ENCODE measurements around the gene ATF7IP.
"Not testable (repeated sequence)": the region's sequence is repeated elsewhere in the genome, so short reads cannot be mapped to it uniquely, and the experiment has no call there.

The ATF7IP gene

DNA sequence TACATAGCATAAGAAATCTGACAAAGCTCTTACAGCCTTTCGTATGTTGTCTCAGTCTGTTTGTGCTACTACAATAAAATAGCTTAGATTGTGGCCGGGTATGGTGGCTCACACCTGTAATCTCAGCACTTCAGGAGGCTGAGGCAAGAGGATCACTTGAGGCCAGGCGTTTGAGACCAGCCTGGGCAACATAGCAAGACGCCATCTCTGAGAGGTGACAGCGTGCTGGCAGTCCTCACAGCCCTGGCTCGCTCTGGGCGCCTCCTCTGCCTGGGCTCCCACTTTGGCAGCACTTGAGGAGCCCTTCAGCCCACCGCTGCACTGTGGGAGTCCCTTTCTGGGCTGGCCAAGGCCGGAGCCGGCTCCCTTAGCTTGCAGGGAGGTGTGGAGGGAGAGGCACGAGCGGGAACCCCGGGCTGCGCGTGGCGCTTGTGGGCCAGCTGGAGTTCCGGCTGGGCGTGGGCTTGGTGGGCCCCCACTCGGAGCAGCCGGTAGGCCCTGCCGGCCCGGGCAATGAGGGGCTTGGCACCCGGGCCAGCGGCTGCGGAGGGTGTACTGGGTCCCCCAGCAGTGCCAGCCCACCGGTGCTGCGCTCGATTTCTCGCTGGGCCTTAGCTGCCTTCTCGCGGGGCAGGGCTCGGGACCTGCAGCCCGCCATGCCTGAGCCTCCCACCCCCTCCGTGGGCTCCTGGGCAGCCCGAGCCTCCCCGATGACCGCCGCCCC lies 45.6 kb upstream of the ATF7IP start:
- H3K27ac ChIP-seq (ENCODE audit: extremely low read depth, low read depth, low read length); H3K9me3 ChIP-seq (ENCODE audit: control insufficient read depth, insufficient read depth, low read depth, low read length); H3K4me3 ChIP-seq (ENCODE audit: low read depth, low read length); H3K36me3 ChIP-seq (ENCODE audit: control insufficient read depth in 2 of 2, insufficient read depth in 1 of 2, low read length in 2 of 2); POLR2A ChIA-PET; H3K4me1 ChIP-seq (ENCODE audit: control insufficient read depth, insufficient read depth, low read length); CTCF ChIA-PET: not testable (repeated sequence)

DNA sequence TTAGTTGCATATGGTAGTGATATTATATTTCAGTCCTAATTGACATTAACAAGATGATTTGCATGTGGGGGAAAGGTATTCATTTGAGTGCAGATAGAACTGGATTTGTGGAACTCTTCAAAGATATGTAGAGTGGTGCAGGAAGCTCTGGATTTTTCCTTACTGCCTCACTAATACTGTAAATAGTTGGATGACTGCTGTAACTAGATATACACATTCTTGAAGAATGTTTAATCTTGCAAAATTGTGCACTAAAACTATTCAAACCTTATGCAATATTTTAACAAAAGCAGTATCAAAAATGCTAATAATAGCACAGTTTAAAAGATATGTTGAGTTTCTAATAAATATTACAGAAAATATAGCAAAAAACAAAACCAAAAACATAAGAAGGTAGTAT lies 43.1 kb upstream of the ATF7IP start:
- Histone ChIP-seq H3K4me1 (ENCODE audit: control insufficient read depth, insufficient read depth, low read length) (no peaks in the 10 kb centered on the region), H3K36me3 (ENCODE audit: control insufficient read depth in 2 of 2, insufficient read depth in 1 of 2, low read length in 2 of 2) (no peaks in the 10 kb centered on the region), H3K4me3 (ENCODE audit: low read depth, low read length) (no peak overlapping the region), H3K27ac (ENCODE audit: extremely low read depth, low read depth, low read length) (no peak overlapping the region), H3K9me3 (ENCODE audit: control insufficient read depth, insufficient read depth, low read depth, low read length) (no peaks in the 10 kb centered on the region)
- TF ChIP-seq ZNF776 (tag by site-specific recombination; IDR thresholded peaks at IDR 0.05; ENCODE audit: borderline replicate concordance) (no peak), ZNF585B (tag by site-specific recombination; IDR thresholded peaks at IDR 0.05) (no peak), ZNF48 (tag by site-specific recombination; IDR thresholded peaks at IDR 0.05) (no peak), ZNF501 (tag by site-specific recombination; IDR thresholded peaks at IDR 0.05) (no peak), ZNF391 (tag by site-specific recombination; IDR thresholded peaks at IDR 0.05; ENCODE audit: borderline replicate concordance, low read depth) (no peak), ZNF146 (tag by site-specific recombination; IDR thresholded peaks at IDR 0.05) (no peak), PRDM2 (tag by site-specific recombination; IDR thresholded peaks at IDR 0.05; ENCODE audit: borderline replicate concordance) (no peak), ZNF335 (tag by site-specific recombination; conservative IDR thresholded peaks at IDR 0.05) (no peak), BCL11B (tag by site-specific recombination; IDR thresholded peaks at IDR 0.05; ENCODE audit: low read depth) (no peak), ZNF18 (tag by site-specific recombination; IDR thresholded peaks at IDR 0.05) (no peak), KLF10 (tag by site-specific recombination; IDR thresholded peaks at IDR 0.05) (no peak), ZNF24 (tag by site-specific recombination; IDR thresholded peaks at IDR 0.05) (no peak), ZNF658 (tag by site-specific recombination; IDR thresholded peaks at IDR 0.05) (no peak)
- TF ChIP-seq, protein P1, sequence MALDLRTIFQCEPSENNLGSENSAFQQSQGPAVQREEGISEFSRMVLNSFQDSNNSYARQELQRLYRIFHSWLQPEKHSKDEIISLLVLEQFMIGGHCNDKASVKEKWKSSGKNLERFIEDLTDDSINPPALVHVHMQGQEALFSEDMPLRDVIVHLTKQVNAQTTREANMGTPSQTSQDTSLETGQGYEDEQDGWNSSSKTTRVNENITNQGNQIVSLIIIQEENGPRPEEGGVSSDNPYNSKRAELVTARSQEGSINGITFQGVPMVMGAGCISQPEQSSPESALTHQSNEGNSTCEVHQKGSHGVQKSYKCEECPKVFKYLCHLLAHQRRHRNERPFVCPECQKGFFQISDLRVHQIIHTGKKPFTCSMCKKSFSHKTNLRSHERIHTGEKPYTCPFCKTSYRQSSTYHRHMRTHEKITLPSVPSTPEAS (tag by site-specific recombination; IDR thresholded peaks at IDR 0.05) = no peak
- POLR2A ChIA-PET = no interaction called here
- CTCF ChIA-PET = interaction anchor here (0.7 kb wide), 2 partner anchors 60 to 87 kb away, joined by 4 to 5 read pairs; no protein-coding TSS in a partner anchor
